ENCODE measurements around the gene USP9X.
"Not testable (repeated sequence)": the region's sequence is repeated elsewhere in the genome, so short reads cannot be mapped to it uniquely, and the experiment has no call there.

USP9X gene

GRCh38 chrX:41115104-41115425, 29.8 kb downstream of the USP9X start:
- in situ Hi-C loops (cut with HindIII; ENCODE audit: low sequenced_read_pairs), result loop anchor here (25.0 kb wide), 1 partner anchor 453 kb away; no protein-coding TSS in a partner anchor
- peak; percentile 15 for DNase-seq (ENCODE audit: low read depth)
- H3K4me3 ChIP-seq (ENCODE audit: low read depth, low read length), result not testable (repeated sequence)
- peak; percentile 59 for TF ChIP-seq CTCF (IDR thresholded peaks at IDR 0.05; ENCODE audit: low read depth, low read length, missing control alignments)

DNA sequence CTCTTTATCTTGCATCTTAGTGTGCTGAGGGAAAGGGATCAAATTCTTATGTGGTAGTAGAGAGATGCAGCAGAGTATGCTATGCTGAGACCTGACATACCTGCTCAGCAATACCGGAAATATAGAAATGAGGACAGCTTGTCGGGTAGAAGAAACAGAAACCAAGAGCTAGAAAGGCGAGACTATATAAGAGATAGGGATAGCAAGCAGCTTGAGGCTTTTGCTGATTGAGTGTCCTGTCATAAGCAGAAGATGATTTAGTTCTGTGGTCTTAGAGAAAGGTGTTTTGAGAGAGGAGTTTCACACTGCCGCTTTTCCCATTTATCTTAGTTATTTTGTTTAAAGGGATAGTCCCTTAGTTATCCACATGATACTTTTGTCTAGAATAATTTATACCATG, 31.7 kb downstream of the USP9X start:
- H3K4me3 ChIP-seq (ENCODE audit: low read depth, low read length), result no peak overlapping the region
- in situ Hi-C loops (cut with HindIII; ENCODE audit: low sequenced_read_pairs), result loop anchor here (25.0 kb wide), 1 partner anchor 455 kb away; no protein-coding TSS in a partner anchor
- no peak for TF ChIP-seq CTCF (IDR thresholded peaks at IDR 0.05; ENCODE audit: low read depth, low read length, missing control alignments)
- DNase-seq (ENCODE audit: low read depth), result no peak

GRCh38 chrX:41118156-41118555, 32.9 kb downstream of the USP9X start:
- TF ChIP-seq CTCF (IDR thresholded peaks at IDR 0.05; ENCODE audit: low read depth, low read length, missing control alignments), result no peak
- no peak for DNase-seq (ENCODE audit: low read depth)
- in situ Hi-C loops (cut with HindIII; ENCODE audit: low sequenced_read_pairs), result loop anchor here (25.0 kb wide), 1 partner anchor 456 kb away; no protein-coding TSS in a partner anchor

GRCh38 chrX:41119803-41120202, 34.6 kb downstream of the USP9X start:
- DNase-seq (ENCODE audit: low read depth), result no peak
- no peak for TF ChIP-seq CTCF (IDR thresholded peaks at IDR 0.05; ENCODE audit: low read depth, low read length, missing control alignments)
- H3K4me3 ChIP-seq (ENCODE audit: low read depth, low read length), result no peak overlapping the region
- in situ Hi-C loops (cut with HindIII; ENCODE audit: low sequenced_read_pairs), result loop anchor here (25.0 kb wide), 1 partner anchor 458 kb away; no protein-coding TSS in a partner anchor

More at GRCh38 chrX:41118156-41118555, 32.9 kb downstream of the USP9X start:
- no peak overlapping the region for H3K4me3 ChIP-seq (ENCODE audit: low read depth, low read length)

- H3K4me3 ChIP-seq (ENCODE audit: low read depth, low read length), result no peak overlapping the region
- TF ChIP-seq CTCF (IDR thresholded peaks at IDR 0.05; ENCODE audit: low read depth, low read length, missing control alignments), result no peak
- in situ Hi-C loops (cut with HindIII; ENCODE audit: low sequenced_read_pairs), result loop anchor here (25.0 kb wide), 1 partner anchor 459 kb away; no protein-coding TSS in a partner anchor
- DNase-seq (ENCODE audit: low read depth), result no peak
Measured at GRCh38 chrX:41121766-41122165, 36.5 kb downstream of the USP9X start.

DNA sequence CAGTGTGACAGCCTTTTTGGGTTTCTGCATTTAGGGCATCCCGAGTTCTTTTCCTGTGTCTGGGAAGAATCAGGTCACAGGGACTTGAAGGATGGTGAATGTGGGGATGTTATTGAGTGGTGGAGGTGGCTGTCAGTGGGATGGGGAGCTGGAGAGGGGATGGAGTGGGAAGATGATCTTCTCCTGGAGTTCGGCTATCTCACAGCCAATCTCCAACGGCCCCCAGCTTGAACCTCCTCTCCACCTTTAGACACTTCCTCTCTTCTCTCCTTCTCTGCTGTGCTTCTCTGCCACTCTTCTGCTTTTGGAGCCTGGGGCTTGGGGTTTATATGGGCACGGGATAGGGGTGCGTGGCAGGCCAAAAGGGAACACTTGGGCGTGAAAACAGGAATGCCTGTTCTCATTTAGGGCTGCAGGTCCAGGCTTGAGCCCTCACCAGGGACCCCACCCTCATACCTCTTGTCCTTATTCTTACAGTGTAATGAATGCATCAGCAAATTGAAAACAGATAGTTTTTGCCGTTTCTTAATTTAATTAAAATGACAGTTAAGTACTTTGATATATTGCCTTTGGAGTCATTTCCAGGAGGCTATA, 37.5 kb downstream of the USP9X start:
- no peak overlapping the region for H3K4me3 ChIP-seq (ENCODE audit: low read depth, low read length)
- DNase-seq (ENCODE audit: low read depth), result no peak
- TF ChIP-seq CTCF (IDR thresholded peaks at IDR 0.05; ENCODE audit: low read depth, low read length, missing control alignments), result no peak
- in situ Hi-C loops (cut with HindIII; ENCODE audit: low sequenced_read_pairs), result loop anchor here (25.0 kb wide), 1 partner anchor 460 kb away; no protein-coding TSS in a partner anchor
